Stimulated activated CD4-positive, alpha-beta T cell treated with anti-CD3 and anti-CD28 coated beads, Interleukin-15, amount 100 ng/mL, for 24 hours (primary cell): ENCODE results near the gene CFAP54.

Experiments
- DNase-seq: peaks from one replicate; pipeline ENCODE4 v3.0.0-alpha.2; 2020

CFAP54 gene

DNA sequence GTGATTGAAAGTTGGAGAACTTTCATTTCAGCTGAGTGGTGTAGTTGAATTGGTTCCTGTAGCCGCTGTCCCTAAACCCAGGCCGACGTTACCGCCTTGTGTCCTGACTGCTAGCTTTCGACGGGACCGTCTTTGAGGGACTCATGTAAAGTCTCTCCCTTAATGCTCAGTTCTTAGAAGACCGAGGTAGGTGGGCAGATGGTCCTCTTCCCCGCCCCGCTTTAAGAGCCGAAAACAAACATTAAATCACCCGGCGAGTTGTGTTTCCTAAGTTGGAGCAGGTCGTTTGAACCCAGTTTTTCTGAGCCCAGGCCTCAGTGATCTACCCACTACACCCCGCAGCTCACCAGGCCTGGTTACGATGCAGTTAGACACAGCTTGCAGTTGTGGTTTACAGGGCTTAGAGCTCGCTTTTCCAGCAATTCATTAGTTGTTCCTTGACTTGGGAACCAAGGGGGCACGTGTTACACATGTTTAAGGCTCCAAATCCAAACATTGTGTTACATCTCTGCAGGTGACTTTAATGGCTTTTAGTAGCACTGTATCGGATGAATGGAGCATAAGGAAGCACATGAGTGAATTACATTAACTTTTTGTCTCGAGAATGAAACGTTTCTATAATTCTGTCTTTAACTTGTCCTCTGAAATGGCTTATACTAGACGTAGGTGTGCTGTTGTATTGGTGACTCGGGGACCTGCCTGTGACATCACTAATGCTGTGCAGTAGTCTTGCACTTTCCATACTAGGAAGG lies 418.5 kb downstream of the CFAP54 start:
- DNase-seq: peak; percentile 37

- DNase-seq: no peak
Observed at GRCh38 chr12:96908423-96908675, 419.0 kb downstream of the CFAP54 start.

DNA sequence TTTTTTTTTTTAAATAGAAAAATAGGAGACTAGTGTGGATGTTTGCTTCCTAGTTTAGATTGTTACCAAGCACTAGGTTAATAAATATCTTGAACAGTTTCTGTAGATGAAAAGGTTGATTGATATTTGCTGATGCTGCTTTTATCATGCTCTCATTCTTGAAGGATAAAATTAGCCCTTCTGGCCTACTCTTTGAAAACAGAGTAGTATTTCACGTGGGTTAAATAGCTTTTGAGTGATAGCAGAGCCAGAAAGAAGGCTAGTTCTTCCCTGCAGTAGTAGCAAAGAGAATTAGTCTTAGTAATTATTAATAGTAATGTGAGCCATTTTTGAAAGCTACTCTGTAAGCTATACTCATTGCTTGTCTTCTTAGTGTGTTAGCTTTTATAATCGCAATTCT lies 422.9 kb downstream of the CFAP54 start:
- DNase-seq: no peak

GRCh38 chr12:96912943-96913342 lies 423.6 kb downstream of the CFAP54 start:
- DNase-seq: no peak

DNA sequence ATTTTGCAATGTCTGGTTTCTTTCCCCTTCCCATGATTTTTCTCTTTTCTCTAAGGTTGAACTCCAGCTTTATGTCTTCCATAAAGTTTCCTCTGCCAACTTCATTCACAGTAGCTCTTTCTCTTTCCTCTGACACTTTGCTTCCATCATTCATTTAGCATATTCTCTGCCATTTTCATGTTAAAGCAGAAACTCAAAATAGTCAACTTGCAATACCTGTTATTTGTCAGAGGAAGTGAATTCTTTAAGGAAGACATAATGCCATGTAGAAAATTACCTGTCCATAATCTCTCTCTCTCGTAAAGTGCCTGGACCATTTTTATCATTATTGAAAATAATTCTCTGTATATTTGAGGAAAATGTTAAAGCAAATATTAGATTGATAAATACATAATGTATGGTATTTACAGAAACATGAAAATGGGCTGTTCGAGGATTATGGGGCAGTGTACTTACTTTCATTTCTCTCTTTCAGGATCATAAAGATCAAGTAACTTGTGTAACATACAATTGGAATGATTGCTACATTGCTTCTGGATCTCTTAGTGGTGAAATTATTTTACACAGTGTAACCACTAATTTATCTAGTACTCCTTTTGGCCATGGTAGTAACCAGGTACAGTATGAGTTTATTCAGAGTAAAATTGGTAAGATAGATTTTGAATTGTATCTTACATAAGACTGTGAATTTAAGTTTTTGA lies 430.3 kb downstream of the CFAP54 start:
- no peak for DNase-seq
